Omental fat pad (tissue), 4 donors: ENCODE measurements around the gene PGM1. TPM values are rescaled to one million over a fixed set of nuclear protein-coding genes. Genes with fewer than 3 reads are reported as not detected.

Source experiments
- ATAC-seq: fragments of 150-250 bp; one replicate; pipeline ENCODE4 v1.9.1; 2016; ENCODE audit warnings: mild to moderate bottlenecking, moderate library complexity; ENCODE audit not compliant: low FRiP score
- DNase-seq: peaks from one replicate; pipeline ENCODE4 v3.0.0-alpha.2; 2019; ENCODE audit warnings: low spot score
- total RNA-seq, 4 donors: library from RNA; depleted of rRNA; stranded (reverse); fragments of >200 nt; gene quantifications; one replicate each; pipeline ENCODE4 v1.1.0, GENCODE V29; 2016
- TF ChIP-seq, protein P1 (sequence below), 3 donors: fragments of 450-650 bp; IDR thresholded peaks; one replicate each; pipeline ENCODE4 v1.5.1; 2016 to 2017; ENCODE audit warnings: antibody characterized with exemption in 3 of 3, mild to moderate bottlenecking in 3 of 3, moderate library complexity in 2 of 3

PGM1 gene
- total RNA-seq, 4 donors from 2014 or later = 71.2 to 312 (median 162) TPM

DNA sequence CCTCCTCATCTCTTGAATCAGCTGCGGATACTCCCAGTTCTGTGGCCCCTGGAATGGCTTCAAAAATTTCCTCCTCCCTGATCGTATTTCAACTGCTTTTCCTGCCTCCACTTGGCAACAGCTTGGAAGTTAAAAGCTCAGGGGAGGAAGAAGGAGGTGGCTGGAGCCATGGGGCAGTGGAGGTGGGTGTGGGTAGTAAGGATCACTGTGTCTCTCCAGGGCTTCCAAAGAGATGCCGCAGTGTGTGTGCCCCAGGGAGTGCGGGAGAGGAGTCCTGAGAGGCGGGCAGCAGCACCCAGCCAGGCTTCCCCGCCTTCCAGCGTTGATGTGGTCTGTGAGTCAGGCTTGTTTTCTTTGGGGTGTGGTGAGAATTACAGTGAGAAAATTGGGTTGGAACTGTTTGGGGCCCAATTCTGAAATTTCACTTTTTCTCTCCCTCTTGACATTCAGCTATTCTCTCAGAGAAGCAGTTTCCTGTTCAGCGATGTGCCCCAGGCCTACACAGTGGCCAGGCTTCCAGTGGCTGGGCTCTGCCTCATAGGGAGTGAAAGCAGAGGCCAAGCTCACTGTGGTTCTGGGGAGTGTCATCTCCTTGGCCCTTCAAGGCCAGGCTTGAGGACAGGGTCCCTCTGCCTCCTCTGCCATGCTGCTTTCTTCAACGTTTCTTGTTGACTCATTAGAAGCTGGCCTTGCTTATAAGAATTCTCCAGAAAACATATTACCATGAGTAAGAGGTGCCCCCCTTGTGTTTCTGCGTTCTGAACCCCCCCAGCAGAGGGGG lies 69.0 kb downstream of the PGM1 start:
- TF ChIP-seq, protein P1, sequence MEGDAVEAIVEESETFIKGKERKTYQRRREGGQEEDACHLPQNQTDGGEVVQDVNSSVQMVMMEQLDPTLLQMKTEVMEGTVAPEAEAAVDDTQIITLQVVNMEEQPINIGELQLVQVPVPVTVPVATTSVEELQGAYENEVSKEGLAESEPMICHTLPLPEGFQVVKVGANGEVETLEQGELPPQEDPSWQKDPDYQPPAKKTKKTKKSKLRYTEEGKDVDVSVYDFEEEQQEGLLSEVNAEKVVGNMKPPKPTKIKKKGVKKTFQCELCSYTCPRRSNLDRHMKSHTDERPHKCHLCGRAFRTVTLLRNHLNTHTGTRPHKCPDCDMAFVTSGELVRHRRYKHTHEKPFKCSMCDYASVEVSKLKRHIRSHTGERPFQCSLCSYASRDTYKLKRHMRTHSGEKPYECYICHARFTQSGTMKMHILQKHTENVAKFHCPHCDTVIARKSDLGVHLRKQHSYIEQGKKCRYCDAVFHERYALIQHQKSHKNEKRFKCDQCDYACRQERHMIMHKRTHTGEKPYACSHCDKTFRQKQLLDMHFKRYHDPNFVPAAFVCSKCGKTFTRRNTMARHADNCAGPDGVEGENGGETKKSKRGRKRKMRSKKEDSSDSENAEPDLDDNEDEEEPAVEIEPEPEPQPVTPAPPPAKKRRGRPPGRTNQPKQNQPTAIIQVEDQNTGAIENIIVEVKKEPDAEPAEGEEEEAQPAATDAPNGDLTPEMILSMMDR (IDR thresholded peaks at IDR 0.05) = no peak
- DNase-seq = no peak
- ATAC-seq = peak; percentile 94

DNA sequence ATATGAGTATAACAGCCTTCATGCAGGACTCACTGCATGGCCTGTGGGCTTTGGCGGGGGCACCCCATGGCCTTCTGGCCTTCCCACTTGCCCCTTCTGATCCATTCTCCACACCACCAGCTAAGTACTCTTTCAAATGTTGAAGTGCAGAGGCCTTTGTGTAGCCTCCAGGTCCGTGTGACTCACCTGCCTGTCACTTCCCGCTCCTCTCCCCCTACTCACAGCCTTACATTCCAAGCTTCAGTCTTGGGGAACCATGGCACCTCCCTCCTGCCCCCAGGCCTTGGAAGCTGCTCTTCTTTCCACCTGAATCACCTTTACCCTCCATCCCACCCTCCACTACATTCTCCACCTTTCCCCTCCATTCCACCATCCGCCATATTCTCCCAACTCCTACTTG lies 69.6 kb downstream of the PGM1 start:
- ATAC-seq (no peak), DNase-seq (no peak)
- TF ChIP-seq, protein P1 (IDR thresholded peaks at IDR 0.05) = no peak

DNA sequence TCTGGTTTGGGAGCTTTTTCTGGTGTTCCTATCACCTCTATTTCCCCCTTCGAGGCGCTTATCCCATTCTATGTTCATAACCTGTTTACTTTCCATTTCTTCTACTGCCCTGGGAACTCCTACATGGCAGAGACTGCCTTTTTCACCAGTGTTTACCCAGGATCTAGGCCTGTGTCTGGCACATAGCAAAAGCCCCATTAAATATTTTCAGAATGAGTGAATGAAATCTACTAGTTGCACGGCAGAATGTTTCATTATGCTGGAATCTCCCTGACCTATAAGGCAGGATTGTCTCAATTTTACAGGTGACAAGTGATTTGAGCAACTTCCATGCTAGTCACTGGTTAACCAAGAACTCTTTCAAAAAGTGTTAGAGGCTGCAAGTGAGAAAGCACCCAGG lies 70.1 kb downstream of the PGM1 start:
- TF ChIP-seq, protein P1 (IDR thresholded peaks at IDR 0.05) = no peak
- ATAC-seq (no peak), DNase-seq (no peak)

DNA sequence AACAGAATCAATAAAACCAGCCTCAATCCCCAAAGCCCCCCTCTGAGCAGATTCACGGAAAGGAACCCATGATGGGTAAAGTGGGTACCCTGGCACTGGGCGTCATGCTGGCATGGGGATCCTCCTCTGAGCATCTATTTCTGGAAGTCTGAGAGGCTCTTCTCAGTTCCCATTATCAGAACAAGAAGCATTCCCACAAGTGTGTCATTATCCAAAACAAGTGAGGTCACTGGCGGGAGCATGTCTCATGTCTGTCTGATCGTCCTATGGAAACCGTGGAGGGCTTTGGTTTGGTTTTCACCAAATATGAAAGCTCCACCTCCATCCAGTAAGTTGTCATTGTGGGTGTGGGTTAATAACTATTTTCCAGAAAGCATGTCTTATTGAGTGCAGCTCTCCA lies 70.7 kb downstream of the PGM1 start:
- DNase-seq (no peak), ATAC-seq (no peak)
- TF ChIP-seq, protein P1 (IDR thresholded peaks at IDR 0.05) = no peak

DNA sequence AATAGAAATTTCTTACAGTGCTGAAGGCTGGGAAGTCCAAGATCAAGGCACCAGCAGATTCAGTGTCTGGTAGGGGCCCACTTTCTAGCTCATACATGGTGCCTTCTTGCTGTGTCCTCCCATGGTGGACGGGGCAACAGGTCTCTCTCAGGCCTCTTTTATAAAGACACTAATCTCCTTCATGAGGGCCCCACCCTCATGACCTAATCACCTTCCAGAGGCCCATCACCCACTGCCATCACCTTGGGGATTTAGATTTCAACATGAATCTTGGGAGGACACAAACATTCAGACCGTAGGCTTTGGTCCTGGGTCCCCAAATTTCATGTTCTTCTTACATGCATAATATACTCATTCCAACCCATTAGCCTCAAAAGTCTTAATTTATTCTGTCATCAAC lies 71.5 kb downstream of the PGM1 start:
- ATAC-seq (no peak), DNase-seq (no peak)
- TF ChIP-seq, protein P1 (IDR thresholded peaks at IDR 0.05) = no peak

DNA sequence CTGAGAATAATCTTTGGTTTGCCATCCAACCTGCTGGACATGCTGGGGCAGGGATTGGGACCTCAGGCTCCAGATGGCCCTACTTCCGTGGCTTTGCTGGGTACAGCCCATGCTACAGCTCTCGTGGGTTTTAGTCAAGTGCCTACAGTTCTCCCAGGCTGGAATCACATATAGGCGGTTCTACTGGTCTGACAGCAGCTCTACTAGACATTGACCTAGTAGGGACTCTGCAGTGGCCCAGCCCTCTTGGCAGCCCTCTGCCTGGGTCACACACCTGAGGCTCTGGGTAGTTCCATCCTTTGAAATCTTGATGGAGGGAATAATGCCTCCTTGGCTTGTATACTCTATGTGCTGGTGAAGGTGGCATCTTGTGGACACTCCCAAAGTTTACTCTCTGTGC lies 72.2 kb downstream of the PGM1 start:
- DNase-seq (no peak), ATAC-seq (no peak)
- TF ChIP-seq, protein P1 (IDR thresholded peaks at IDR 0.05) = no peak

DNA sequence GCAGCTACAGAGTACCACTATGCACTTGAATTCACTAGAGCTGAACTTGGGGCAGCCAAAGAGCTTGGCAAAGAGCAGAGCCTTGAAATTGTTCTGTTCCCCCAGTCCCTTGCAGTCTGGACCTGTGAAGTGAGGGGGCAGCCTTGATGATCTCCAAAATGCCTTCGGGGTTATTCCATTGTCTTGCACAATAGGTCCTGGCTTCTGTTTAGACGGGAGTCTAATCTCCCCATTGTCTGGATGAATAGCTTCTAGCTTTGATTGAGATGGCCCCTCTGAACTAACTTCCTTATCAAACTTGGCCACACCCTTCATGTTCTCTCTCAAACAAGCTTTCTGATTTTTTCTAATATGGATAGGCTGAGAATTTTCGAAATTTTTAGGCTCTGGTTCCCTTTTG lies 72.6 kb downstream of the PGM1 start:
- no peak for DNase-seq
- no peak for ATAC-seq
- TF ChIP-seq, protein P1 (IDR thresholded peaks at IDR 0.05) = no peak
